ENCODE results near the gene CLRN1.

GRCh38 chr3:150890295-150890694 lies 82.2 kb downstream of the CLRN1 start:
- TF ChIP-seq, protein P1, sequence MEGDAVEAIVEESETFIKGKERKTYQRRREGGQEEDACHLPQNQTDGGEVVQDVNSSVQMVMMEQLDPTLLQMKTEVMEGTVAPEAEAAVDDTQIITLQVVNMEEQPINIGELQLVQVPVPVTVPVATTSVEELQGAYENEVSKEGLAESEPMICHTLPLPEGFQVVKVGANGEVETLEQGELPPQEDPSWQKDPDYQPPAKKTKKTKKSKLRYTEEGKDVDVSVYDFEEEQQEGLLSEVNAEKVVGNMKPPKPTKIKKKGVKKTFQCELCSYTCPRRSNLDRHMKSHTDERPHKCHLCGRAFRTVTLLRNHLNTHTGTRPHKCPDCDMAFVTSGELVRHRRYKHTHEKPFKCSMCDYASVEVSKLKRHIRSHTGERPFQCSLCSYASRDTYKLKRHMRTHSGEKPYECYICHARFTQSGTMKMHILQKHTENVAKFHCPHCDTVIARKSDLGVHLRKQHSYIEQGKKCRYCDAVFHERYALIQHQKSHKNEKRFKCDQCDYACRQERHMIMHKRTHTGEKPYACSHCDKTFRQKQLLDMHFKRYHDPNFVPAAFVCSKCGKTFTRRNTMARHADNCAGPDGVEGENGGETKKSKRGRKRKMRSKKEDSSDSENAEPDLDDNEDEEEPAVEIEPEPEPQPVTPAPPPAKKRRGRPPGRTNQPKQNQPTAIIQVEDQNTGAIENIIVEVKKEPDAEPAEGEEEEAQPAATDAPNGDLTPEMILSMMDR (IDR thresholded peaks at IDR 0.05; ENCODE audit: low read depth, low read length, missing input control) = no peak
- TF ChIP-seq, protein P2, sequence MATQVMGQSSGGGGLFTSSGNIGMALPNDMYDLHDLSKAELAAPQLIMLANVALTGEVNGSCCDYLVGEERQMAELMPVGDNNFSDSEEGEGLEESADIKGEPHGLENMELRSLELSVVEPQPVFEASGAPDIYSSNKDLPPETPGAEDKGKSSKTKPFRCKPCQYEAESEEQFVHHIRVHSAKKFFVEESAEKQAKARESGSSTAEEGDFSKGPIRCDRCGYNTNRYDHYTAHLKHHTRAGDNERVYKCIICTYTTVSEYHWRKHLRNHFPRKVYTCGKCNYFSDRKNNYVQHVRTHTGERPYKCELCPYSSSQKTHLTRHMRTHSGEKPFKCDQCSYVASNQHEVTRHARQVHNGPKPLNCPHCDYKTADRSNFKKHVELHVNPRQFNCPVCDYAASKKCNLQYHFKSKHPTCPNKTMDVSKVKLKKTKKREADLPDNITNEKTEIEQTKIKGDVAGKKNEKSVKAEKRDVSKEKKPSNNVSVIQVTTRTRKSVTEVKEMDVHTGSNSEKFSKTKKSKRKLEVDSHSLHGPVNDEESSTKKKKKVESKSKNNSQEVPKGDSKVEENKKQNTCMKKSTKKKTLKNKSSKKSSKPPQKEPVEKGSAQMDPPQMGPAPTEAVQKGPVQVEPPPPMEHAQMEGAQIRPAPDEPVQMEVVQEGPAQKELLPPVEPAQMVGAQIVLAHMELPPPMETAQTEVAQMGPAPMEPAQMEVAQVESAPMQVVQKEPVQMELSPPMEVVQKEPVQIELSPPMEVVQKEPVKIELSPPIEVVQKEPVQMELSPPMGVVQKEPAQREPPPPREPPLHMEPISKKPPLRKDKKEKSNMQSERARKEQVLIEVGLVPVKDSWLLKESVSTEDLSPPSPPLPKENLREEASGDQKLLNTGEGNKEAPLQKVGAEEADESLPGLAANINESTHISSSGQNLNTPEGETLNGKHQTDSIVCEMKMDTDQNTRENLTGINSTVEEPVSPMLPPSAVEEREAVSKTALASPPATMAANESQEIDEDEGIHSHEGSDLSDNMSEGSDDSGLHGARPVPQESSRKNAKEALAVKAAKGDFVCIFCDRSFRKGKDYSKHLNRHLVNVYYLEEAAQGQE (IDR thresholded peaks at IDR 0.05) = no peak
- no peak for TF ChIP-seq RXRA (IDR thresholded peaks at IDR 0.05)
- TF ChIP-seq MAX (IDR thresholded peaks at IDR 0.05) = no peak
- no peak for TF ChIP-seq GABPA (IDR thresholded peaks at IDR 0.05 in 1 of 2, conservative IDR thresholded peaks at IDR 0.05 in 1 of 2)
- TF ChIP-seq, protein P3, sequence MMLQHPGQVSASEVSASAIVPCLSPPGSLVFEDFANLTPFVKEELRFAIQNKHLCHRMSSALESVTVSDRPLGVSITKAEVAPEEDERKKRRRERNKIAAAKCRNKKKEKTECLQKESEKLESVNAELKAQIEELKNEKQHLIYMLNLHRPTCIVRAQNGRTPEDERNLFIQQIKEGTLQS (IDR thresholded peaks at IDR 0.05) = no peak
- TF ChIP-seq, protein P4, sequence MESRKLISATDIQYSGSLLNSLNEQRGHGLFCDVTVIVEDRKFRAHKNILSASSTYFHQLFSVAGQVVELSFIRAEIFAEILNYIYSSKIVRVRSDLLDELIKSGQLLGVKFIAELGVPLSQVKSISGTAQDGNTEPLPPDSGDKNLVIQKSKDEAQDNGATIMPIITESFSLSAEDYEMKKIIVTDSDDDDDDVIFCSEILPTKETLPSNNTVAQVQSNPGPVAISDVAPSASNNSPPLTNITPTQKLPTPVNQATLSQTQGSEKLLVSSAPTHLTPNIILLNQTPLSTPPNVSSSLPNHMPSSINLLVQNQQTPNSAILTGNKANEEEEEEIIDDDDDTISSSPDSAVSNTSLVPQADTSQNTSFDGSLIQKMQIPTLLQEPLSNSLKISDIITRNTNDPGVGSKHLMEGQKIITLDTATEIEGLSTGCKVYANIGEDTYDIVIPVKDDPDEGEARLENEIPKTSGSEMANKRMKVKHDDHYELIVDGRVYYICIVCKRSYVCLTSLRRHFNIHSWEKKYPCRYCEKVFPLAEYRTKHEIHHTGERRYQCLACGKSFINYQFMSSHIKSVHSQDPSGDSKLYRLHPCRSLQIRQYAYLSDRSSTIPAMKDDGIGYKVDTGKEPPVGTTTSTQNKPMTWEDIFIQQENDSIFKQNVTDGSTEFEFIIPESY (IDR thresholded peaks at IDR 0.05) = no peak
- no peak for TF ChIP-seq YY1 (IDR thresholded peaks at IDR 0.05)
- TF ChIP-seq TAF1 (conservative IDR thresholded peaks at IDR 0.05) = no peak
